CD4-positive, CD25-positive, alpha-beta regulatory T cell (primary cell): ENCODE data around the gene ADAMTS15. TPM values are rescaled to one million over a fixed set of nuclear protein-coding genes. Genes with fewer than 3 reads are reported as not detected.

Experiments used
- ATAC-seq, 2 donors: fragments of 150-1000 bp; cut with Tn5 transposase; one replicate each; pipeline ENCODE4 v1.10.0; 2021; ENCODE audit warnings: low read depth in 2 of 2, moderate number of reproducible peaks in 2 of 2, moderate library complexity in 1 of 2
- DNase-seq, 3 donors: peaks; one replicate each; pipeline versions ENCODE4 v3.0.0 to v3.0.0-alpha.2; 2012 to 2022; ENCODE audit warnings: mixed read lengths in 1 of 3
- H3K27ac ChIP-seq: one replicate; pipeline ENCODE4 v1.7.0; 2013; ENCODE audit warnings: mild to moderate bottlenecking, low read length; ENCODE audit not compliant: insufficient read depth, poor library complexity, severe bottlenecking
- H3K27me3 ChIP-seq: one replicate; pipeline ENCODE4 v1.7.0; 2013; ENCODE audit warnings: low read length; ENCODE audit not compliant: control insufficient read depth, insufficient read depth
- H3K36me3 ChIP-seq: one replicate; pipeline ENCODE4 v1.7.0; 2013; ENCODE audit warnings: mild to moderate bottlenecking, low read length, moderate library complexity; ENCODE audit not compliant: control insufficient read depth, insufficient read depth
- H3K4me1 ChIP-seq: 2 replicates; pipeline ENCODE4 v1.7.0; 2013; ENCODE audit warnings: mild to moderate bottlenecking, low read length; ENCODE audit not compliant: insufficient read depth, control insufficient read depth, poor library complexity, severe bottlenecking
- H3K4me3 ChIP-seq: one replicate; pipeline ENCODE4 v1.7.0; 2013; ENCODE audit warnings: low read depth, mild to moderate bottlenecking, low read length, moderate library complexity
- H3K9me3 ChIP-seq, 2 experiments: 1 replicate in 1 of 2; 2 replicates in 1 of 2; pipeline ENCODE4 v1.7.0; 2013; ENCODE audit warnings: low read length in 2 of 2, mild to moderate bottlenecking in 1 of 2, moderate library complexity in 1 of 2; ENCODE audit not compliant: control insufficient read depth in 2 of 2
- H3K27ac Mint-ChIP-seq, 3 donors: one replicate each; pipeline ENCODE4 v1.8.0; 2020 to 2022; ENCODE audit warnings: mild to moderate bottlenecking in 3 of 3, mixed read lengths in 3 of 3, moderate library complexity in 2 of 3
- H3K27me3 Mint-ChIP-seq: one replicate; pipeline ENCODE4 v1.8.0; 2022; ENCODE audit warnings: mild to moderate bottlenecking, mixed read lengths
- H3K36me3 Mint-ChIP-seq: one replicate; pipeline ENCODE4 v1.8.0; 2020; ENCODE audit warnings: mixed read lengths
- H3K4me1 Mint-ChIP-seq, 4 donors: one replicate each; pipeline ENCODE4 v1.8.0; 2020 to 2022; ENCODE audit warnings: mixed read lengths in 4 of 4, mild to moderate bottlenecking in 1 of 4
- H3K4me3 Mint-ChIP-seq, 4 donors: one replicate each; pipeline ENCODE4 v1.8.0; 2020 to 2022; ENCODE audit warnings: mild to moderate bottlenecking in 4 of 4, mixed read lengths in 4 of 4, moderate library complexity in 3 of 4
- H3K9me3 Mint-ChIP-seq, 7 donors: one replicate each; pipeline ENCODE4 v1.8.0; 2020 to 2022; ENCODE audit warnings: mixed read lengths in 7 of 7, mild to moderate bottlenecking in 3 of 7, moderate library complexity in 2 of 7
- polyA plus RNA-seq, 4 donors: library from polyadenylated mRNA; unstranded; fragments of 300-500 nt; fragmentation: Illumina TruSeq; gene quantifications; one replicate each; pipeline ENCODE4 v1.2.3, GENCODE V29; 2021
- total RNA-seq: library from RNA; stranded (reverse); gene quantifications from one replicate; pipeline ENCODE4 v1.2.3, GENCODE V29; 2022

The ADAMTS15 gene
- total and polyA plus RNA-seq, 5 donors from 2014 or later = not detected

- Mint-ChIP-seq H3K27ac (no peak overlapping the region), H3K36me3 (no peaks in the 10 kb centered on the region), H3K9me3 (no peaks in the 10 kb centered on the region), H3K4me3 (no peak overlapping the region), H3K27me3 (peaks cover 13% of the 10 kb centered on the region), H3K4me1 (no peaks in the 10 kb centered on the region)
- Histone ChIP-seq H3K4me1 (no peaks in the 10 kb centered on the region), H3K27ac (no peak overlapping the region), H3K4me3 (no peak overlapping the region), H3K36me3 (no peaks in the 10 kb centered on the region), H3K9me3 (no peaks in the 10 kb centered on the region), H3K27me3 (peaks cover 2% of the 10 kb centered on the region)
- no peak for DNase-seq
- no peak for ATAC-seq
These were observed 9.9 kb downstream of the ADAMTS15 start for GRCh38 chr11:130458410-130458729.

GRCh38 chr11:130459521-130459920 is 11.1 kb downstream of the ADAMTS15 start:
- DNase-seq (no peak), ATAC-seq (no peak)
- Histone ChIP-seq H3K36me3 (no peaks in the 10 kb centered on the region), H3K4me3 (no peak overlapping the region), H3K27ac (no peak overlapping the region), H3K27me3 (peaks cover 2% of the 10 kb centered on the region), H3K9me3 (no peaks in the 10 kb centered on the region), H3K4me1 (no peaks in the 10 kb centered on the region)
- Mint-ChIP-seq H3K4me3 (no peak overlapping the region), H3K36me3 (no peaks in the 10 kb centered on the region), H3K27ac (no peak overlapping the region), H3K9me3 (no peaks in the 10 kb centered on the region), H3K27me3 (peaks cover 6% of the 10 kb centered on the region), H3K4me1 (no peaks in the 10 kb centered on the region)

GRCh38 chr11:130462101-130462885 is 13.8 kb downstream of the ADAMTS15 start:
- no peak for DNase-seq
- Histone ChIP-seq H3K4me1 (no peaks in the 10 kb centered on the region), H3K4me3 (no peak overlapping the region), H3K36me3 (no peaks in the 10 kb centered on the region), H3K9me3 (no peaks in the 10 kb centered on the region), H3K27me3 (no peaks in the 10 kb centered on the region), H3K27ac (no peak overlapping the region)
- Mint-ChIP-seq H3K9me3 (no peaks in the 10 kb centered on the region), H3K27me3 (no peaks in the 10 kb centered on the region), H3K4me1 (no peaks in the 10 kb centered on the region), H3K4me3 (no peak overlapping the region), H3K27ac (no peak overlapping the region), H3K36me3 (no peaks in the 10 kb centered on the region)
- ATAC-seq = no peak

GRCh38 chr11:130462931-130463330 is 14.5 kb downstream of the ADAMTS15 start:
- no peak for DNase-seq
- no peak overlapping the region for H3K4me3 ChIP-seq
- H3K4me3 Mint-ChIP-seq = no peak overlapping the region
- no peaks in the 10 kb centered on the region for H3K4me1 Mint-ChIP-seq
- no peaks in the 10 kb centered on the region for H3K9me3 Mint-ChIP-seq
- no peak for ATAC-seq
- H3K4me1 ChIP-seq = no peaks in the 10 kb centered on the region
- H3K27me3 Mint-ChIP-seq = no peaks in the 10 kb centered on the region
- H3K36me3 ChIP-seq = no peaks in the 10 kb centered on the region
- no peaks in the 10 kb centered on the region for H3K9me3 ChIP-seq
- no peaks in the 10 kb centered on the region for H3K27me3 ChIP-seq
- H3K27ac Mint-ChIP-seq = no peak overlapping the region
- H3K27ac ChIP-seq = no peak overlapping the region
- no peaks in the 10 kb centered on the region for H3K36me3 Mint-ChIP-seq

- H3K27me3 ChIP-seq = no peaks in the 10 kb centered on the region
- no peak overlapping the region for H3K4me3 ChIP-seq
- Mint-ChIP-seq H3K27ac (no peak overlapping the region), H3K36me3 (no peaks in the 10 kb centered on the region), H3K4me1 (no peaks in the 10 kb centered on the region), H3K9me3 (no peaks in the 10 kb centered on the region), H3K4me3 (no peak overlapping the region), H3K27me3 (no peaks in the 10 kb centered on the region)
- no peaks in the 10 kb centered on the region for H3K4me1 ChIP-seq
- DNase-seq = no peak
- no peak for ATAC-seq
- no peak overlapping the region for H3K27ac ChIP-seq
- no peaks in the 10 kb centered on the region for H3K9me3 ChIP-seq
- no peaks in the 10 kb centered on the region for H3K36me3 ChIP-seq
These were observed 15.9 kb downstream of the ADAMTS15 start for GRCh38 chr11:130464291-130464812.

GRCh38 chr11:130465263-130465662 is 16.8 kb downstream of the ADAMTS15 start:
- no peaks in the 10 kb centered on the region for H3K9me3 Mint-ChIP-seq
- H3K27me3 Mint-ChIP-seq = no peaks in the 10 kb centered on the region

GRCh38 chr11:130467116-130467900 is 18.9 kb downstream of the ADAMTS15 start:
- Histone ChIP-seq H3K36me3 (no peaks in the 10 kb centered on the region), H3K4me3 (no peak overlapping the region), H3K27me3 (no peaks in the 10 kb centered on the region), H3K4me1 (no peaks in the 10 kb centered on the region), H3K9me3 (no peaks in the 10 kb centered on the region), H3K27ac (no peak overlapping the region)
- H3K4me3 Mint-ChIP-seq = no peak overlapping the region
- no peaks in the 10 kb centered on the region for H3K9me3 Mint-ChIP-seq
- no peaks in the 10 kb centered on the region for H3K27me3 Mint-ChIP-seq
- DNase-seq (no peak), ATAC-seq (no peak)
- H3K27ac Mint-ChIP-seq = no peak overlapping the region
- H3K36me3 Mint-ChIP-seq = no peaks in the 10 kb centered on the region
- no peaks in the 10 kb centered on the region for H3K4me1 Mint-ChIP-seq

More at GRCh38 chr11:130465263-130465662, 16.8 kb downstream of the ADAMTS15 start:
- no peaks in the 10 kb centered on the region for H3K36me3 ChIP-seq
- no peak overlapping the region for H3K4me3 ChIP-seq
- no peaks in the 10 kb centered on the region for H3K9me3 ChIP-seq
- Mint-ChIP-seq H3K36me3 (no peaks in the 10 kb centered on the region), H3K4me3 (no peak overlapping the region), H3K4me1 (no peaks in the 10 kb centered on the region), H3K27ac (no peak overlapping the region)
- H3K27me3 ChIP-seq = no peaks in the 10 kb centered on the region
- DNase-seq = no peak
- no peak for ATAC-seq
- no peak overlapping the region for H3K27ac ChIP-seq
- H3K4me1 ChIP-seq = no peaks in the 10 kb centered on the region
